C4-2B (cell line): Measurements from ENCODE around the gene SLC25A21.
"Not testable (repeated sequence)": the region's sequence is repeated elsewhere in the genome, so short reads cannot be mapped to it uniquely, and the experiment has no call there.

ENCODE experiments used
- ZFX ChIP-seq: fragments of 450-650 bp; IDR thresholded peaks from 2 replicates; pipeline ENCODE4 v1.6.1; 2017
- TF ChIP-seq, protein P1 (sequence below): fragments of 450-650 bp; conservative IDR thresholded peaks from 2 replicates; pipeline ENCODE4 v1.5.1; 2017; ENCODE audit warnings: mild to moderate bottlenecking

DNA sequence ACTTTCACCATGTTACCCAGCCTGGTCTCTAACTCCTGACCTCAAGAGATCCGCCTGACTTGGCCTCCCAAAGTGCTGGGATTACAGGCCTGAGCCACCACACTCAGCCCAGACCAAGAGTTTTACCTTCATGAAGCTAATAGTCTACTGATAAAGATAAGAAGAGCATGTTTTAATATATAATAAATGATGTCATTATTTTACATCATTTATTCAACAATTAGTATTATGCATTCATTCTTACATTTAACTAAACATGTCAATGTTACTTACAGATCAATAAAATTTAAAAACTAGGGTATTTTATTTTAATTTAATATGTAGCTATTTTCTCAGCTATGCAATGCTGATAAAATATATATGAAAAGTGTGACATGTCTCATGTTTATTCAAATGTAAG, 26.0 kb downstream of the SLC25A21 start:
- TF ChIP-seq ZFX = not testable (repeated sequence)
- TF ChIP-seq, protein P1, sequence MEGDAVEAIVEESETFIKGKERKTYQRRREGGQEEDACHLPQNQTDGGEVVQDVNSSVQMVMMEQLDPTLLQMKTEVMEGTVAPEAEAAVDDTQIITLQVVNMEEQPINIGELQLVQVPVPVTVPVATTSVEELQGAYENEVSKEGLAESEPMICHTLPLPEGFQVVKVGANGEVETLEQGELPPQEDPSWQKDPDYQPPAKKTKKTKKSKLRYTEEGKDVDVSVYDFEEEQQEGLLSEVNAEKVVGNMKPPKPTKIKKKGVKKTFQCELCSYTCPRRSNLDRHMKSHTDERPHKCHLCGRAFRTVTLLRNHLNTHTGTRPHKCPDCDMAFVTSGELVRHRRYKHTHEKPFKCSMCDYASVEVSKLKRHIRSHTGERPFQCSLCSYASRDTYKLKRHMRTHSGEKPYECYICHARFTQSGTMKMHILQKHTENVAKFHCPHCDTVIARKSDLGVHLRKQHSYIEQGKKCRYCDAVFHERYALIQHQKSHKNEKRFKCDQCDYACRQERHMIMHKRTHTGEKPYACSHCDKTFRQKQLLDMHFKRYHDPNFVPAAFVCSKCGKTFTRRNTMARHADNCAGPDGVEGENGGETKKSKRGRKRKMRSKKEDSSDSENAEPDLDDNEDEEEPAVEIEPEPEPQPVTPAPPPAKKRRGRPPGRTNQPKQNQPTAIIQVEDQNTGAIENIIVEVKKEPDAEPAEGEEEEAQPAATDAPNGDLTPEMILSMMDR = not testable (repeated sequence)
